Measurements from ENCODE around the gene FGF8. TPM values are rescaled to one million over a fixed set of nuclear protein-coding genes. Genes with fewer than 3 reads are reported as not detected.

FGF8 gene
- total and polyA plus RNA-seq, 2 of the 8 experiments (the other 6 are each of a cell fraction or from before 2014, with no cell fraction given), result 1.1 to 3.9 TPM

DNA sequence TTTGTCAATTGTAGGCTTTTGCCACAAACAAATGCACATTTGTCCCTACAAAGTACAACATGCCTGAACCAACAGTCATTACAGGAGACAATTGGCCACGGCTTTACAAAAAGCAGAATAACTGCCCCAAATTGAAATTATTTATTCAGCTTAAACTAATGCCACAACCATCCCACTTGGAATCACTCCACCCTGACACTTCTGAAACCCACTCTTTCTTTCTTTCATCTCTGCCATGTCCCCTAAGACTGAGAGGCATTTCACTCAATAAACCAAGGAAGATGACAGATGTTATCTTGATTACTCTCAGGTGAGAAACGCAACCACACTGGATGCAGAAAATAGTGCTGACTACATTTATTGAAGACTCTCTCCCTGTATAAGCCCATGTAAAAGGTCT lies 9.9 kb upstream of the FGF8 start:
- H3K27me3 ChIP-seq (replicated peaks in 1 of 4; ENCODE audit: control insufficient read depth in 3 of 4, extremely low read depth in 1 of 4, insufficient read depth in 3 of 4, low read length in 3 of 4), result peaks cover 0 to 1% (median under 1%) of the 10 kb centered on the region in 4 experiments; a peak in 2 of 7 replicates
- H3K56ac ChIP-seq (replicated peaks; ENCODE audit: insufficient read length, low read depth, low read length), result no peak overlapping the region

More for the DNA sequence above, 9.9 kb upstream of the FGF8 start:
- H3K27ac ChIP-seq (ENCODE audit: low read depth, low read length), result no peak overlapping the region
- no peak overlapping the region for H2BK12ac ChIP-seq (ENCODE audit: low read depth, low read length)
- TF ChIP-seq RXRA (IDR thresholded peaks at IDR 0.05; ENCODE audit: insufficient read depth, low read depth, low read length), result no peak
- no peak for TF ChIP-seq TEAD4 (IDR thresholded peaks at IDR 0.05; ENCODE audit: low read depth, low read length)
- TF ChIP-seq, protein P1, sequence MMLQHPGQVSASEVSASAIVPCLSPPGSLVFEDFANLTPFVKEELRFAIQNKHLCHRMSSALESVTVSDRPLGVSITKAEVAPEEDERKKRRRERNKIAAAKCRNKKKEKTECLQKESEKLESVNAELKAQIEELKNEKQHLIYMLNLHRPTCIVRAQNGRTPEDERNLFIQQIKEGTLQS (IDR thresholded peaks at IDR 0.05; ENCODE audit: insufficient read depth, low read depth, low read length), result no peak
- TF ChIP-seq TBP (IDR thresholded peaks at IDR 0.05; ENCODE audit: low read depth, low read length), result no peak
- no peak for TF ChIP-seq BRCA1 (IDR thresholded peaks at IDR 0.05; ENCODE audit: low read depth, low read length)
- no peak for TF ChIP-seq CREB1 (IDR thresholded peaks at IDR 0.05)
- H3K18ac ChIP-seq (ENCODE audit: extremely low read depth, low read length), result no peak overlapping the region
- peaks cover 0 to 8% of the 10 kb centered on the region in 2 experiments; a peak in 1 of 4 replicates for H3K79me2 ChIP-seq (ENCODE audit: control insufficient read depth in 1 of 2, insufficient read depth in 2 of 2, low read length in 2 of 2)
- H2BK20ac ChIP-seq (ENCODE audit: low read length), result no peak overlapping the region
- no peak for DNase-seq (ENCODE audit: low read depth in 1 of 2, low spot score in 2 of 2)
- peaks cover 13% of the 10 kb centered on the region for H3K23me2 ChIP-seq (ENCODE audit: low read depth, low read length)
- CTCF ChIA-PET (ENCODE audit: partially characterized antibody), result interaction anchor here (8.4 to 9.8 kb wide), 2 partner anchors 15 to 185 kb away, joined by 100 to 246 read pairs; no protein-coding TSS in a partner anchor
- H4K20me1 ChIP-seq (replicated peaks in 1 of 2; ENCODE audit: control insufficient read depth in 1 of 2, insufficient read depth in 2 of 2, low read length in 2 of 2), result peaks cover 8 to 11% of the 10 kb centered on the region in 2 experiments
- H3K4me1 ChIP-seq (replicated peaks in 1 of 4; ENCODE audit: control insufficient read depth in 3 of 4, insufficient read depth in 4 of 4, low read length in 3 of 4), result peaks cover 0 to 17% (median 9%) of the 10 kb centered on the region in 4 experiments; a peak in 6 of 7 replicates
- FAIRE-seq, result no peak
- H4K5ac ChIP-seq (ENCODE audit: insufficient read length, low read depth, low read length), result no peak overlapping the region
- H4K8ac ChIP-seq (ENCODE audit: extremely low read depth, insufficient read depth, low read length), result no peak overlapping the region; the same call in 1 of the 2 replicates
- H3K23ac ChIP-seq (ENCODE audit: insufficient read length), result no peak overlapping the region
- H2BK15ac ChIP-seq (ENCODE audit: low read length), result no peak overlapping the region
- peaks cover 7% of the 10 kb centered on the region for H3K79me1 ChIP-seq (ENCODE audit: low read depth, low read length)
- H2BK5ac ChIP-seq (ENCODE audit: low read depth, low read length), result no peak overlapping the region
- no peaks in the 10 kb centered on the region for H3K9me3 ChIP-seq (ENCODE audit: insufficient read depth in 2 of 2, low read depth in 1 of 2, low read length in 1 of 2)
- H2AFZ ChIP-seq (ENCODE audit: low read length), result no peak overlapping the region
- no peak overlapping the region for H3K4ac ChIP-seq (replicated peaks; ENCODE audit: insufficient read length, low read depth, low read length)
- no peak overlapping the region for H3K14ac ChIP-seq (ENCODE audit: insufficient read length)
- no peak overlapping the region for H3K4me2 ChIP-seq (ENCODE audit: insufficient read depth in 1 of 2, low read depth in 2 of 2, low read length in 2 of 2)
- H3K36me3 ChIP-seq (ENCODE audit: control insufficient read depth in 2 of 4, insufficient read depth in 4 of 4, low read length in 3 of 4), result peaks cover 12 to 45% (median 36%) of the 10 kb centered on the region in 4 experiments
- no peak overlapping the region for H3K4me3 ChIP-seq (ENCODE audit: extremely low read depth in 1 of 4, insufficient read depth in 2 of 4, low read depth in 3 of 4, low read length in 4 of 4)
- no peak overlapping the region for H2BK120ac ChIP-seq (replicated peaks; ENCODE audit: low read depth, low read length)
- H4K91ac ChIP-seq (replicated peaks; ENCODE audit: insufficient read length, low read length), result no peak overlapping the region
- POLR2A ChIA-PET (ENCODE audit: partially characterized antibody), result interaction anchor here (1.2 to 9.1 kb wide), 4 partner anchors 12 to 31 kb away, joined by 3 to 66 read pairs (median 22); partner anchors contain the start of gene OGA
- 93% methylated on average over 2 of the region's 2 CpGs; no CpG with 5 or more reads in 1 of the 2 experiments for WGBS, 2 experiments (ENCODE audit: extremely low coverage in 1 of 2, insufficient coverage in 1 of 2, insufficient read length in 1 of 2, insufficient replicate concordance in 2 of 2, low coverage in 1 of 2, low lambda C conversion rate in 2 of 2, missing lambda C conversion rate in 1 of 2)
- no peak overlapping the region for H3K9ac ChIP-seq (replicated peaks in 1 of 4; ENCODE audit: extremely low read depth in 1 of 4, low read depth in 3 of 4, low read length in 3 of 4)
- no peak overlapping the region for H2AK5ac ChIP-seq (ENCODE audit: low read depth, low read length)

Measured in H1 (cell line).